H9 (cell line): ENCODE measurements around the gene HMGXB4. TPM values are rescaled to one million over a fixed set of nuclear protein-coding genes. Genes with fewer than 3 reads are reported as not detected.

ENCODE experiments used
- DNase-seq: peaks from one replicate; pipeline ENCODE4 v3.0.0-alpha.2; 2017
- H2AFZ ChIP-seq: one replicate; pipeline ENCODE4 v1.6.1; 2013; ENCODE audit warnings: mild to moderate bottlenecking, low read length, control low read depth, moderate library complexity
- H2AK5ac ChIP-seq: 2 replicates; pipeline ENCODE4 v1.6.1; 2013; ENCODE audit warnings: low read length, control low read depth, mixed read lengths; ENCODE audit not compliant: insufficient read length
- H2BK120ac ChIP-seq: one replicate; pipeline ENCODE4 v1.6.1; 2013; ENCODE audit warnings: low read depth, mild to moderate bottlenecking, low read length, control low read depth, inconsistent platforms; ENCODE audit not compliant: poor library complexity, severe bottlenecking
- H2BK12ac ChIP-seq: 2 replicates; pipeline ENCODE4 v1.6.1; 2013; ENCODE audit warnings: low read length, control low read depth, mixed read lengths, low read depth; ENCODE audit not compliant: insufficient read length
- H2BK15ac ChIP-seq: 2 replicates; pipeline ENCODE4 v1.6.1; 2013; ENCODE audit warnings: low read depth, low read length, control low read depth
- H2BK20ac ChIP-seq: one replicate; pipeline ENCODE4 v1.6.1; 2013; ENCODE audit warnings: low read depth, mild to moderate bottlenecking, low read length, control low read depth, inconsistent platforms; ENCODE audit not compliant: poor library complexity, severe bottlenecking
- H2BK5ac ChIP-seq: 2 replicates; pipeline ENCODE4 v1.6.1; 2013; ENCODE audit warnings: low read length, control low read depth, mixed read lengths; ENCODE audit not compliant: insufficient read length
- H3K14ac ChIP-seq: 2 replicates; pipeline ENCODE4 v1.6.1; 2013; ENCODE audit warnings: low read length, control low read depth; ENCODE audit not compliant: insufficient read depth
- H3K18ac ChIP-seq: 2 replicates; pipeline ENCODE4 v1.6.1; 2013; ENCODE audit warnings: low read depth, mild to moderate bottlenecking, mixed read lengths, low read length, control low read depth; ENCODE audit not compliant: insufficient read length
- H3K23ac ChIP-seq: 2 replicates; pipeline ENCODE4 v1.6.1; 2013; ENCODE audit warnings: low read length, control low read depth, mixed read lengths, low read depth; ENCODE audit not compliant: insufficient read length
- H3K23me2 ChIP-seq: 2 replicates; pipeline ENCODE4 v1.6.1; 2013; ENCODE audit warnings: low read depth, mild to moderate bottlenecking, mixed read lengths, low read length, control low read depth; ENCODE audit not compliant: insufficient read length, poor library complexity, severe bottlenecking
- H3K27ac ChIP-seq: 2 replicates; pipeline ENCODE4 v1.5.1; 2013; ENCODE audit warnings: low read length, control low read depth, mixed read lengths, low read depth; ENCODE audit not compliant: insufficient read length
- H3K27me3 ChIP-seq: 2 replicates; pipeline ENCODE4 v1.6.1; 2013; ENCODE audit warnings: low read length, control low read depth, inconsistent platforms; ENCODE audit not compliant: insufficient read depth
- H3K4ac ChIP-seq: 2 replicates; pipeline ENCODE4 v1.6.1; 2013; ENCODE audit warnings: low read depth, mild to moderate bottlenecking, control low read depth, inconsistent platforms, low read length, moderate library complexity
- H3K4me1 ChIP-seq: 2 replicates; pipeline ENCODE4 v1.6.1; 2013; ENCODE audit warnings: low read length, control low read depth, inconsistent platforms; ENCODE audit not compliant: insufficient read depth
- H3K4me2 ChIP-seq: 2 replicates; pipeline ENCODE4 v1.6.1; 2013; ENCODE audit warnings: low read length, control low read depth, mixed read lengths; ENCODE audit not compliant: insufficient read length, insufficient read depth
- H3K56ac ChIP-seq: 2 replicates; pipeline ENCODE4 v1.6.1; 2013; ENCODE audit warnings: low read depth, mild to moderate bottlenecking, mixed read lengths, low read length, control low read depth; ENCODE audit not compliant: insufficient read length
- H3K79me1 ChIP-seq: 2 replicates; pipeline ENCODE4 v1.6.1; 2013; ENCODE audit warnings: low read depth, mild to moderate bottlenecking, moderate library complexity, low read length, control low read depth, inconsistent platforms; ENCODE audit not compliant: insufficient read depth, poor library complexity, severe bottlenecking
- H3K79me2 ChIP-seq: 2 replicates; pipeline ENCODE4 v1.6.1; 2013; ENCODE audit warnings: low read length, control low read depth, inconsistent platforms; ENCODE audit not compliant: insufficient read depth
- H3K9ac ChIP-seq: 2 replicates; pipeline ENCODE4 v1.6.1; 2013; ENCODE audit warnings: low read length, control low read depth, mixed read lengths; ENCODE audit not compliant: insufficient read length; ENCODE audit errors: extremely low read depth
- H3K9me3 ChIP-seq: one replicate; pipeline ENCODE4 v1.6.1; 2013; ENCODE audit warnings: low read depth, low read length, inconsistent platforms; ENCODE audit not compliant: control insufficient read depth
- H3T11ph ChIP-seq: one replicate; pipeline ENCODE4 v1.6.1; 2013; ENCODE audit warnings: mild to moderate bottlenecking, low read length, control low read depth, inconsistent platforms
- H4K20me1 ChIP-seq: one replicate; pipeline ENCODE4 v1.6.1; 2013; ENCODE audit not compliant: control insufficient read depth, insufficient read length, insufficient read depth
- H4K5ac ChIP-seq: 2 replicates; pipeline ENCODE4 v1.6.1; 2013; ENCODE audit warnings: low read depth, mild to moderate bottlenecking, mixed read lengths, low read length, control low read depth; ENCODE audit not compliant: insufficient read length
- H4K8ac ChIP-seq: replicated peaks from 2 replicates; pipeline ENCODE4 v1.6.1; 2013; ENCODE audit warnings: low read length, control low read depth, mixed read lengths, low read depth; ENCODE audit not compliant: insufficient read length
- H4K91ac ChIP-seq: 2 replicates; pipeline ENCODE4 v1.6.1; 2013; ENCODE audit warnings: low read depth, mild to moderate bottlenecking, moderate library complexity, mixed read lengths, low read length, control low read depth; ENCODE audit not compliant: insufficient read length
- H3K27ac Mint-ChIP-seq, 3 experiments: 2 replicates in 2 of 3; 3 replicates in 1 of 3; pipeline ENCODE4 v1.8.0; 2020 to 2021; ENCODE audit warnings: mixed read lengths in 3 of 3, mild to moderate bottlenecking in 1 of 3, moderate library complexity in 1 of 3
- H3K27me3 Mint-ChIP-seq: 2 replicates; pipeline ENCODE4 v1.8.0; 2021; ENCODE audit warnings: low read depth, mild to moderate bottlenecking, moderate library complexity, mixed read lengths
- H3K36me3 Mint-ChIP-seq, 3 experiments: 2 replicates in 2 of 3; 3 replicates in 1 of 3; pipeline ENCODE4 v1.8.0; 2020 to 2021; ENCODE audit warnings: low read depth in 3 of 3, mixed read lengths in 3 of 3; ENCODE audit not compliant: insufficient read depth in 1 of 3
- H3K4me1 Mint-ChIP-seq, 2 experiments: 2 replicates each; pipeline ENCODE4 v1.8.0; 2020; ENCODE audit warnings: mixed read lengths in 2 of 2
- H3K4me3 Mint-ChIP-seq, 2 experiments: 2 replicates in 1 of 2; 3 replicates in 1 of 2; pipeline ENCODE4 v1.8.0; 2020 to 2021; ENCODE audit warnings: mild to moderate bottlenecking in 2 of 2, mixed read lengths in 2 of 2, moderate library complexity in 1 of 2
- H3K9me3 Mint-ChIP-seq, 2 experiments: 2 replicates in 1 of 2; 3 replicates in 1 of 2; pipeline ENCODE4 v1.8.0; 2020; ENCODE audit warnings: mild to moderate bottlenecking in 2 of 2, mixed read lengths in 2 of 2, moderate library complexity in 1 of 2
- CTCF ChIP-seq: fragments of 200-600 bp; sonication (generic); conservative IDR thresholded peaks from 3 replicates; pipeline ENCODE4 v1.8.0; 2021; ENCODE audit warnings: antibody characterized with exemption, mild to moderate bottlenecking
- WGBS: extraction: QIAGEN DNeasy Blood & Tissue Kit; methylation state at CpG from one replicate; pipeline ENCODE4 v1.1.7; 2013; ENCODE audit warnings: missing lambda C conversion rate, low lambda C conversion rate, mixed read lengths; ENCODE audit not compliant: insufficient read length; ENCODE audit errors: extremely low coverage; 5-methylcytosine and 5-hydroxymethylcytosine counted together
- total RNA-seq: library from RNA; stranded (reverse); gene quantifications from 2 replicates; pipeline ENCODE4 v1.2.1, GENCODE V29; 2021

Gene HMGXB4
- total RNA-seq, 1 experiment from 2014 or later = 33.5 TPM

- peaks cover 6 to 37% (median 28%) of the 10 kb centered on the region in 3 experiments; a peak in 6 of 7 replicates for H3K36me3 Mint-ChIP-seq
- Histone ChIP-seq H3K23me2 (no peaks in the 10 kb centered on the region), H3K9me3 (no peaks in the 10 kb centered on the region), H4K5ac (no peak overlapping the region), H2AFZ (no peak overlapping the region), H3K18ac (no peak overlapping the region), H3T11ph (no peak overlapping the region), H3K79me1 (no peaks in the 10 kb centered on the region), H3K27ac (no peak overlapping the region), H3K14ac (no peak overlapping the region), H3K4me1 (no peaks in the 10 kb centered on the region), H4K91ac (no peak overlapping the region), H3K79me2 (no peaks in the 10 kb centered on the region), H2BK15ac (no peak overlapping the region), H2AK5ac (no peak overlapping the region), H3K56ac (no peak overlapping the region), H2BK120ac (no peak overlapping the region), H4K20me1 (no peaks in the 10 kb centered on the region), H2BK5ac (no peak overlapping the region), H3K9ac (no peak overlapping the region), H4K8ac (no peak overlapping the region), H2BK20ac (no peak overlapping the region), H3K23ac (no peak overlapping the region), H3K4me2 (no peak overlapping the region), H3K27me3 (no peaks in the 10 kb centered on the region), H2BK12ac (no peak overlapping the region), H3K4ac (no peak overlapping the region)
- no peaks in the 10 kb centered on the region for H3K9me3 Mint-ChIP-seq
- TF ChIP-seq CTCF = no peak
- no peak for DNase-seq
- H3K4me3 Mint-ChIP-seq = no peak overlapping the region
- H3K27ac Mint-ChIP-seq = no peak overlapping the region
- no peaks in the 10 kb centered on the region for H3K4me1 Mint-ChIP-seq
- WGBS = no CpG with 5 or more reads among the region's 5 CpGs
- no peaks in the 10 kb centered on the region for H3K27me3 Mint-ChIP-seq
These were observed 67.9 kb downstream of the HMGXB4 start for GRCh38 chr22:35325209-35325608.
